K562 (cell line): ENCODE data around the gene ING4. TPM values are rescaled to one million over a fixed set of nuclear protein-coding genes. Genes with fewer than 3 reads are reported as not detected.

Experiments used
- GATAD2B ChIP-seq: fragments of 450-650 bp; IDR thresholded peaks from 2 replicates; pipeline ENCODE4 v1.6.1; 2017; ENCODE audit warnings: mild to moderate bottlenecking, borderline replicate concordance
- GTF2E2 ChIP-seq: fragments of 200-800 bp; sonication (Bioruptor generic); IDR thresholded peaks from 2 replicates; pipeline ENCODE4 v1.6.1; 2016; ENCODE audit warnings: missing genetic modification characterization, missing compliant biosample characterization
- HDAC6 ChIP-seq: IDR thresholded peaks from 2 replicates; pipeline ENCODE4 v1.6.1; 2012; ENCODE audit warnings: low read depth, mild to moderate bottlenecking, control low read depth, inconsistent platforms, low read length, moderate library complexity
- HINFP ChIP-seq: fragments of 450-650 bp; conservative IDR thresholded peaks from 2 replicates; pipeline ENCODE4 v1.6.1; 2016; ENCODE audit warnings: missing genetic modification characterization, low read depth, mild to moderate bottlenecking, control low read depth, missing compliant biosample characterization
- NFATC3 ChIP-seq: fragments of 450-650 bp; IDR thresholded peaks from 2 replicates; pipeline ENCODE4 v1.6.1; 2017; ENCODE audit warnings: mild to moderate bottlenecking
- NFIC ChIP-seq: fragments of 450-650 bp; IDR thresholded peaks from 2 replicates; pipeline ENCODE4 v1.6.1; 2017; ENCODE audit warnings: mild to moderate bottlenecking, inconsistent platforms
- POLR3G ChIP-seq: IDR thresholded peaks from 2 replicates; pipeline ENCODE4 v1.6.1; 2011; ENCODE audit not compliant: insufficient read length, insufficient replicate concordance; ENCODE audit errors: extremely low read depth
- RFX7 ChIP-seq: fragments of 250-450 bp; sonication (Bioruptor Pico); IDR thresholded peaks from 2 replicates; pipeline ENCODE4 v1.5.1; 2021; ENCODE audit warnings: mild to moderate bottlenecking
- RNF2 ChIP-seq: sonication (generic); IDR thresholded peaks from 2 replicates; pipeline ENCODE4 v1.6.1; 2016
- SP1 ChIP-seq: sonication (generic); formaldehyde crosslinking; IDR thresholded peaks from 2 replicates; pipeline ENCODE4 v1.8.1; 2022; ENCODE audit warnings: mild to moderate bottlenecking, missing genetic modification reagents
- TAL1 ChIP-seq: fragments of 450-650 bp; IDR thresholded peaks from 2 replicates; pipeline ENCODE4 v1.6.1; 2016; ENCODE audit warnings: mild to moderate bottlenecking
- VEZF1 ChIP-seq: fragments of 200-800 bp; sonication (Bioruptor generic); IDR thresholded peaks from 2 replicates; pipeline ENCODE4 v1.6.1; 2017; ENCODE audit warnings: missing genetic modification characterization, missing compliant biosample characterization
- ZBTB40 ChIP-seq, 2 experiments: fragments of 450-650 bp in 1 of 2; sonication (generic) in 1 of 2; formaldehyde crosslinking in 1 of 2; IDR thresholded peaks; 2 replicates each; pipeline versions ENCODE4 v1.7.1 to v1.9.0; 2016 to 2022; ENCODE audit warnings: inconsistent platforms in 1 of 2, mild to moderate bottlenecking in 1 of 2, missing genetic modification reagents in 1 of 2
- ZKSCAN8 ChIP-seq: fragments of 200-800 bp; sonication (Bioruptor generic); IDR thresholded peaks from 2 replicates; pipeline ENCODE4 v1.6.1; 2016; ENCODE audit warnings: missing genetic modification characterization, missing compliant biosample characterization
- ZNF217 ChIP-seq: sonication (generic); formaldehyde crosslinking; IDR thresholded peaks from 2 replicates; pipeline ENCODE4 v1.8.0; 2022; ENCODE audit warnings: mild to moderate bottlenecking, missing genetic modification reagents
- polyA plus RNA-seq, 8 experiments: library from polyadenylated mRNA; depleted of rRNA in 4 of 8; stranded (reverse) in 5 of 8; unstranded in 3 of 8; fragments of >200 nt; fragmentation: Nextera tagmentation in 2 of 8; fragmentation: Illumina TruSeq in 1 of 8; extraction: Ambion mirVana in 2 of 8; extraction: Trizol in 1 of 8; gene quantifications; 2 replicates each; pipeline versions ENCODE4 v1.2.1 to v1.2.3, GENCODE V29; 2011 to 2014; ENCODE audit warnings: inconsistent platforms in 1 of 8, missing spikeins in 1 of 8
- total RNA-seq, 7 experiments: library from RNA; depleted of rRNA in 6 of 7; stranded (reverse); fragments of >200 nt in 6 of 7; fragmentation: Illumina TruSeq in 2 of 7; extraction: Trizol in 2 of 7; gene quantifications; 2 replicates each; pipeline versions ENCODE4 v1.2.1 to v1.2.3, GENCODE V29; 2011 to 2021; ENCODE audit warnings: low replicate concordance in 1 of 7

Gene ING4
- total and polyA plus RNA-seq, 9 of the 15 experiments (the other 6 are each of a cell fraction or from before 2014, with no cell fraction given) = 6.6 to 30.2 (median 15.7) TPM

GRCh38 chr12:6662906-6663742, at the start of gene ING4 (continued):
- peak; percentile 83 for TF ChIP-seq VEZF1 (CRISPR knock-in tag)
- no peak for TF ChIP-seq ZNF217 (CRISPR knock-in tag)
- 0 out of 2 replicates have a peak, but pooled peaks have one; percentile 39 for TF ChIP-seq RFX7 (CRISPR knock-in tag)
- TF ChIP-seq NFIC = 0 out of 2 replicates have a peak, but pooled peaks have one; percentile 6
- no peak for TF ChIP-seq POLR3G
- TF ChIP-seq HDAC6 = no peak
- TF ChIP-seq HINFP = peak; percentile 60; the same call in 1 of the 2 replicates
- TF ChIP-seq NFATC3 = no peak
- TF ChIP-seq TAL1 = no peak
- peak; percentile 99 for TF ChIP-seq ZBTB40 (IDR thresholded peaks at IDR 0.05)
- TF ChIP-seq ZBTB40 (CRISPR knock-in tag; IDR thresholded peaks at IDR 0.05) = no peak
- peak; percentile 92 for TF ChIP-seq GATAD2B
- TF ChIP-seq ZKSCAN8 = peak; percentile 50; the same call in 1 of the 2 replicates
- TF ChIP-seq GTF2E2 (tag) = 0 out of 2 replicates have a peak, but pooled peaks have one; percentile 41
- peak; percentile 90 for TF ChIP-seq SP1 (CRISPR knock-in tag)
- 0 out of 2 replicates have a peak, but pooled peaks have one; percentile 23 for TF ChIP-seq RNF2
